ELR (cell line): ENCODE measurements around the gene KRT35.
A peak's percentile ranks its signal among the peaks of the same experiment; 100 is the strongest.

Experiments
- DNase-seq: peaks from one replicate; pipeline ENCODE4 v3.0.0-alpha.2; 2015; ENCODE audit warnings: low read depth

The KRT35 gene

GRCh38 chr17:41511716-41512115, 30.8 kb upstream of the KRT35 start:
- DNase-seq = no peak

DNA sequence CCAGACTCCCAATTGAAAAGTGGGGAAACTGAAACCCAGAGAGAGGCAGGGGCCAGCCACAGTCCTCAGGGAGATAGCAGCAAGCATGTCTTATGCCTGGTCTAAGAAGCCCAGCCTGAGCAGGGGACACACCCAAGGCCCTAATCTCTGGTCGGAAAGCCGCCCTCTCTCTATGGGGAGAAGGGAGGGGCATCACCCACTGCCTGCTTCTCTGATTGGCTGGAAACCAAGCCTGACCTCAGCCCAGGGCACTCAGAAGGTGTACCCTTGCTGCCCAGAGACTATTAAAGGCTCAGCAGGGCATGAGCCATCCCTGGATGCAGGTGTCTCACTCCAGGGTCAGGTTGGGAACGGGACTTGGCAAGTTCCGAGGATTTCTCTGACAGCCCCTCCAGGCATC, 30.2 kb upstream of the KRT35 start:
- DNase-seq = no peak

- no peak for DNase-seq
Observed at GRCh38 chr17:41510251-41511065, 29.5 kb upstream of the KRT35 start.

DNA sequence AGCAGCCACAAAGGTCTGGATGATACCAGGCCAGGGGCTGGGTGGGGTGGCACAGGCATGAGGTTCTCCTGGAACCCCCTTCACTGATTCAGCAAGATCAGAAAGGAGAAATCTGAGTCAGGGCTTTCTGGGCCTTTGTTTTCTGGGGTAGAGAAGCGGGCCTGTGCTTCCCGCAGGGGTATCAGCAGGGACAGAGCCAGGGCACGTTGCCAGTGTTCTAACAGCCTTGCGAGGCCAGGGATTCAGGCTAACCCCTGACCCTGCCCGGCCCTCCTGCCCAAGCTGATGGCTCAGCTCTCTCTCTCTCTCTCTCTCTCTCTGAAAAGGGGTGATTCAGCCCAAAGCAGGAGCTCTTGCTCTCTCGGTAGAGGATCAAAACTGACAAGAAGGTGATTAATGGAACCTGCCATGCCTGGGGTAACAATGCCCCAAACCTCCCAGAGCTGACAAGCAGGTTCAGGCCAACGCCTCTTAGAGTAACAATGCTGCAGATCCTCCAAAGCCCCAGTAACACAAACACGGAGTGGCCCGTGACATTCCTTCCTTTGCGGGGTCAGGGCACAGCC, 26.4 kb upstream of the KRT35 start:
- no peak for DNase-seq

GRCh38 chr17:41505809-41506767, 25.1 kb upstream of the KRT35 start:
- no peak for DNase-seq

- no peak for DNase-seq
Observed at GRCh38 chr17:41505007-41505808, 24.3 kb upstream of the KRT35 start, which contains the start of gene KRT13. Gene KRT13 (minus strand): TSS chr17:41505612. CDS start chr17:41505550, 62 bp downstream.

DNA sequence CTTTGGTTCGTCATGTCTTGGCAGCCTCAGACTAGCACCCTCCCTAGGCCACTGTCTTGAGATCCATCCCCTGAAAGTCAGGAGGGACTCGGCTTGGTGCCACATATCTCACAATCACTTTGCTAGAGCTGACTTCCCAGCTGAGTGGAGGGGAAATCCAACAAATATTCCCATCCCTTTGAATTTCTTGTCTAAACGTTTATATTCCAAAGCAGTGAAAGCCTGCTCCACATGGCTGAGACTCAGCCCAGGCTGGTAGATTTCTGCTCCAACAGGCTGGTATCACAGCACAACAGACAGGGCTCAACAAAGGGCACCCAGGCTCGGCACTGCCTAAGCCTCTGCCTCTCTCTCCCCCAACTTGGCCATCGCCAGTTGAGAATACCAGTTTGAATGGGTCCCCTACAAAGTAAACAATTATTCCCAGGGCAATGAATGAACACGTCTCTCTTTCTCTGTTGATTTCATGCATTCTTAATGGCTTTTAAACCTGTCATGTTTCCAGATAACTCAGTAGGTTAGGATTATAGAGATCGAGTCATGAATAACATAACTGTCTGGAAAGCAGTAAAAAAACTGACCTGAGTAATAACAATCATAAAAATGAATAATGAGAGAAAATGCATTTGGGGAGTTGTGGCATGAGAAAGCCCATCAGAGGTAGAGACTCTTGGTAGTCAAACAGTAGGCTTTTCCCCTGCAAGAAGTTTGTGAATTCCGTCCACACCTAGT, 23.5 kb upstream of the KRT35 start:
- no peak for DNase-seq

DNA sequence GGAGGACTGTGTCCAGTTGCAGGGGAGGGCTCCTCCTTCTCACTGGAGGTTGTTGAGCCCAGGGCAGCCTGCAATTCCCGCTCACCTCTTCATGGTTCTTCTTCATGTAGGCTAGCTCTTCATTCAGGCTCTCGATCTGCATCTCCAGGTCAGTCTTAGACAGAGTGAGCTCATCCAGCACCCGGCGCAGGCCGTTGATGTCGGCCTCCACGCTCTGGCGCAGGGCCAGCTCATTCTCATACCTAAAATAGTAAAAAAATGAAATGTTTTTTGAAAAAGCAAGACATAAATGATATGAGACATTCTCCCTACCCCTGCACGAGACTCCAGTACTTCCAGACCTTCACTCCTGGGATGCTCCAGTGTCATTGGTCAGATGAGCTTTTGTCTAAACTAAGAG, 22.3 kb upstream of the KRT35 start:
- DNase-seq = no peak

DNA sequence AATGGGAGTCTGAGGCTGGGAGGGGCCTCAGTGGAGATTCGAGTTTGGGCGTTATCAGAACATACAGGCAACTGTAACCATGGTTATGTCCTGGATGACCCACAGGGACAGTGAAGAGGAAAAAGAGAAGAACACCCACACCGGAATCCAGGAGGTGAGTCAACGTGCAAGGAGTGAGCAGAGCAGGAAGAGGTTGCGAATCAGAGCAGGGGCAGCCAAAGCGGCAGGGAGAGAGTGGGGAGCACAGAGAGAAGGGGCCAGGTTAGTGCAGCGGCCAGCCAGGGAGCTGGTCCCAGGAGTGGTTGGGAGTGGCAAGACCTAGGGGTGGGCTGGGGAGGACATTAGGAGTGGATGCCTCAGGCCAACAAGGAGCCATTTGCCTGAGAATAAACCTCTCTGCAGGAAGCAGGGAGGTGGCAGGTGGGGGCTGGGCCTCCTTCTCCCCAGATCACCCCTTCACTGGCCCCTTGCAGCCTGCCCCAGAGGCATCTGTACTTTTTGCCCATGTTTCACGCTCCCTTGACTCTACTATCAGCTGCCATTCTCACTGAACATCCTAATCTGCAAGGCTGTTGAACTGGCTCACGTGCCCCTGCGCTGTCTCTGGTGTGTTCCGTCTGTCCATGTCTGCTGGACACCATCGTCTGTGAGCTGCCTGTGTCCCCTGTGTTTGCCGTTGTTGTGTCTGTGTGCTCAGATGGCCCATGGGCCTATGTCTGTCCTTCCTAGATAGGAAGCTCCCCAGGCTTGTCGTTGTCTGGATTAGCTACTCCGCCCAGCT, 19.4 kb upstream of the KRT35 start:
- peak; percentile 89 for DNase-seq

DNA sequence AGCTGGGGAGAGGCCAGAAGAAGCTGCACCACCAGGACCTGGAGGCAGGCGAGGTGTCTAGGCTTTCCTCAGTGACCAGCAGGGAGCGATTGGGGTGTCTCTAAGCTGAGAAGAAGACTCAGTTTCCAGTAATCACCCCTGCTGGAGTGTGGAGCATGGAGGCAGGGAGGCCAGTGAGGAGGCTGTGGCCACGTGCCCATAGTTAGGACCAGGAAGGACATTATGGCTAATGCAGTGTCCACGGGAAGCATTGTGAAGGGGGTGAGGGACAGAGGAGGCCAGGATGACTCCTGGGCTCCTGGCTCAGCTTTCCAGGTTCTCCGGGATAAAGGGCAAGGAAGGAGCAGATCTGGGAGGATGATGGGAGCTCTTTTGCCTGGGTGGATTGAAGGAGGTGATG, 18.8 kb upstream of the KRT35 start:
- DNase-seq = no peak

GRCh38 chr17:41498276-41498675, 17.3 kb upstream of the KRT35 start:
- DNase-seq = no peak

GRCh38 chr17:41496803-41497484, 16.0 kb upstream of the KRT35 start:
- DNase-seq = peak; percentile 92

GRCh38 chr17:41494524-41494923, 13.6 kb upstream of the KRT35 start:
- DNase-seq = peak; percentile 49

- no peak for DNase-seq
Observed at GRCh38 chr17:41492771-41493170, 11.8 kb upstream of the KRT35 start.

GRCh38 chr17:41492351-41492750, 11.4 kb upstream of the KRT35 start:
- no peak for DNase-seq

- no peak for DNase-seq
Observed at GRCh38 chr17:41491476-41491875, 10.5 kb upstream of the KRT35 start.

- DNase-seq = no peak
Observed at GRCh38 chr17:41490000-41490990, 9.3 kb upstream of the KRT35 start.

DNA sequence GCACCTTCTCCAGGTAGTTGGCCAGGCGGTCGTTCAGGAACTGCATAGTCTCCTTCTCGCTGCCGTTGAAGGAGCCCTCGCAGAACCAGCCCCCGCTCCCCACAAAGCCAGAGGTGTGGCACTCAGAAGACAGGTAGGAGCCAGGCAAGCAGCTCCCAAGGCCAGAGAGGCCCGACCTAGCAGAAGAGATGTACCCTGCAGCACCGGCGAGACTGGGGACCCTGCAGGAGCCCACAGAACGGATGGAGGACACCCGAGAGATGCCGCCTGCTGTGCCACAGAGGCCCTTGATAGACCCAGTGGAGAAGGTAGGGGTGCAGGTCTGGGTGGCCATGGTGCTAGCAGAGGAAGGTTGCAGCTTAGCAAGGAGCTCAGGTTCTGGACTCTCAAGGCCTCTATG, 8.6 kb upstream of the KRT35 start, which contains the start of gene KRT36:
Gene KRT36, minus strand, starts transcription at position 380 of the 400 bp plus-strand sequence. Its CDS starts 46 bp downstream, at position 334.
- no peak for DNase-seq
